AG04450 (cell line): ENCODE measurements around the gene PILRA. TPM values are rescaled to one million over a fixed set of nuclear protein-coding genes. Genes with fewer than 3 reads are reported as not detected.

Source experiments
- CTCF ChIA-PET: fragments of 300-600, 350-600 bp; formaldehyde crosslinking; extraction: SDS; loops from one replicate; lab custom pipeline; 2022; ENCODE audit warnings: antibody characterized with exemption, inconsistent platforms; lab: Charles Lee
- POLR2A ChIA-PET: fragments of 350-600 bp; formaldehyde crosslinking; extraction: SDS; loops from one replicate; lab custom pipeline; 2021; ENCODE audit warnings: antibody characterized with exemption, inconsistent platforms; lab: Yijun Ruan, JAX
- DNase-seq: peaks from one replicate; pipeline ENCODE4 v3.0.0-alpha.2; 2011; ENCODE audit warnings: low read depth, low spot score
- H3K27ac ChIP-seq: one replicate; pipeline ENCODE4 v1.5.1; 2012; ENCODE audit warnings: low read depth, low read length, control low read depth
- H3K27me3 ChIP-seq: one replicate; pipeline ENCODE4 v1.6.0; 2012; ENCODE audit warnings: low read length; ENCODE audit not compliant: control insufficient read depth, insufficient read depth
- H3K4me3 ChIP-seq: 2 replicates; pipeline ENCODE4 v1.5.1; 2011; ENCODE audit warnings: mild to moderate bottlenecking, low read depth, low read length, control low read depth
- H3K9me3 ChIP-seq: 2 replicates; pipeline ENCODE4 v1.5.1; 2012; ENCODE audit warnings: low read length; ENCODE audit not compliant: control insufficient read depth, insufficient read depth
- CTCF ChIP-seq: IDR thresholded peaks from 2 replicates; pipeline ENCODE4 v1.5.1; 2011; ENCODE audit warnings: low read depth, low read length, control low read depth, inconsistent platforms
- polyA plus RNA-seq: library from polyadenylated mRNA; depleted of rRNA; stranded (reverse); fragments of >200 nt; gene quantifications from 2 replicates; pipeline ENCODE4 v1.2.3, GENCODE V29; 2011

PILRA gene
- polyA plus RNA-seq, 1 experiment, result 0.30 TPM

GRCh38 chr7:100433276-100433591 lies 59.9 kb downstream of the PILRA start:
- POLR2A ChIA-PET, result no interaction called here
- DNase-seq, result no peak
- TF ChIP-seq CTCF, result no peak

GRCh38 chr7:100433592-100434296 lies 60.5 kb downstream of the PILRA start:
- no peak for DNase-seq
- POLR2A ChIA-PET, result no interaction called here
- CTCF ChIA-PET, result no interaction called here
- Histone ChIP-seq H3K4me3 (no peak overlapping the region), H3K9me3 (no peaks in the 10 kb centered on the region; the same call in 1 of the 2 replicates), H3K27me3 (no peaks in the 10 kb centered on the region), H3K27ac (no peak overlapping the region)
- no peak for TF ChIP-seq CTCF

More at GRCh38 chr7:100433276-100433591, 59.9 kb downstream of the PILRA start:
- CTCF ChIA-PET, result no interaction called here
- Histone ChIP-seq H3K9me3 (no peaks in the 10 kb centered on the region; the same call in 1 of the 2 replicates), H3K27ac (no peak overlapping the region), H3K27me3 (no peaks in the 10 kb centered on the region), H3K4me3 (no peak overlapping the region)

- no peak for DNase-seq
- TF ChIP-seq CTCF, result no peak
- ChIA-PET POLR2A (interaction anchor here (0.6 kb wide), 1 partner anchor 23 kb away, joined by 5 read pairs; no protein-coding TSS in a partner anchor), CTCF (interaction anchor here (0.8 to 1.1 kb wide), 2 partner anchors 31 to 130 kb away, joined by 3 to 4 read pairs; no protein-coding TSS in a partner anchor)
- Histone ChIP-seq H3K27ac (no peak overlapping the region), H3K4me3 (peak overlapping the region; percentile 85), H3K9me3 (no peaks in the 10 kb centered on the region; the same call in 1 of the 2 replicates), H3K27me3 (no peaks in the 10 kb centered on the region)
Observed at GRCh38 chr7:100434297-100435144, 61.2 kb downstream of the PILRA start.

- Histone ChIP-seq H3K9me3 (no peaks in the 10 kb centered on the region; the same call in 1 of the 2 replicates), H3K27ac (peak overlapping the region; percentile 61), H3K4me3 (peak overlapping the region; percentile 85), H3K27me3 (no peaks in the 10 kb centered on the region)
- no peak for TF ChIP-seq CTCF
- no peak for DNase-seq
- ChIA-PET POLR2A (no interaction called here), CTCF (interaction anchor here (0.8 kb wide), 1 partner anchor 129 kb away, joined by 3 read pairs; no protein-coding TSS in a partner anchor)
Observed at GRCh38 chr7:100435401-100436304, 62.4 kb downstream of the PILRA start.
